GM18909 (cell line): ENCODE measurements around the gene PAK5.

Experiments used
- ATAC-seq: cut with Tn5 transposase; IDR thresholded peaks from one replicate; pipeline ENCODE4 v1.9.1; 2021; ENCODE audit warnings: mild to moderate bottlenecking; ENCODE audit not compliant: unreplicated experiment, poor library complexity

Gene PAK5

GRCh38 chr20:9628141-9628540 is 210.7 kb downstream of the PAK5 start:
- no peak for ATAC-seq

- ATAC-seq, result no peak
Measured at GRCh38 chr20:9627219-9627618, 211.7 kb downstream of the PAK5 start.

GRCh38 chr20:9626357-9626756 is 212.5 kb downstream of the PAK5 start:
- ATAC-seq, result no peak

GRCh38 chr20:9617940-9618339 is 220.9 kb downstream of the PAK5 start:
- no peak for ATAC-seq

- peak; percentile 42 for ATAC-seq
Measured at GRCh38 chr20:9616833-9617461, 221.9 kb downstream of the PAK5 start.

GRCh38 chr20:9616455-9616805 is 222.4 kb downstream of the PAK5 start:
- peak; percentile 27 for ATAC-seq

GRCh38 chr20:9615766-9616454 is 223.0 kb downstream of the PAK5 start:
- ATAC-seq, result peak; percentile 99

GRCh38 chr20:9615118-9615517 is 223.8 kb downstream of the PAK5 start:
- no peak for ATAC-seq

- ATAC-seq, result no peak
Measured at GRCh38 chr20:9613871-9614270, 225.0 kb downstream of the PAK5 start.

- ATAC-seq, result no peak
Measured at GRCh38 chr20:9611921-9612320, 227.0 kb downstream of the PAK5 start.

- ATAC-seq, result no peak
Measured at GRCh38 chr20:9610665-9611064, 228.2 kb downstream of the PAK5 start.

GRCh38 chr20:9609887-9610502 is 228.9 kb downstream of the PAK5 start:
- ATAC-seq, result peak; percentile 78

GRCh38 chr20:9608639-9609340 is 230.1 kb downstream of the PAK5 start:
- ATAC-seq, result no peak

GRCh38 chr20:9602847-9603183 is 236.1 kb downstream of the PAK5 start:
- no peak for ATAC-seq

- no peak for ATAC-seq
Measured at GRCh38 chr20:9600562-9600961, 238.3 kb downstream of the PAK5 start.

GRCh38 chr20:9597547-9597946 is 241.3 kb downstream of the PAK5 start:
- ATAC-seq, result no peak

- no peak for ATAC-seq
Measured at GRCh38 chr20:9595763-9596162, 243.1 kb downstream of the PAK5 start.

GRCh38 chr20:9594284-9594875 is 244.5 kb downstream of the PAK5 start:
- no peak for ATAC-seq

GRCh38 chr20:9592419-9592818 is 246.5 kb downstream of the PAK5 start:
- ATAC-seq, result no peak

- no peak for ATAC-seq
Measured at GRCh38 chr20:9591080-9591479, 247.8 kb downstream of the PAK5 start.

- ATAC-seq, result no peak
Measured at GRCh38 chr20:9590189-9590588, 248.7 kb downstream of the PAK5 start.
